ENCODE data around the gene ITGA11.

The ITGA11 gene

GRCh38 chr15:68311859-68312557 lies 120.0 kb downstream of the ITGA11 start:
- DNase-seq (ENCODE audit: low read depth in 2 of 2): no peak

- no peak for DNase-seq (ENCODE audit: low read depth in 2 of 2)
Measured at GRCh38 chr15:68311464-68311835, 120.5 kb downstream of the ITGA11 start.

- DNase-seq (ENCODE audit: low read depth in 2 of 2): no peak
Measured at GRCh38 chr15:68310804-68311463, 121.0 kb downstream of the ITGA11 start.

GRCh38 chr15:68310178-68310803 lies 121.7 kb downstream of the ITGA11 start:
- no peak for DNase-seq (ENCODE audit: low read depth in 2 of 2)

DNA sequence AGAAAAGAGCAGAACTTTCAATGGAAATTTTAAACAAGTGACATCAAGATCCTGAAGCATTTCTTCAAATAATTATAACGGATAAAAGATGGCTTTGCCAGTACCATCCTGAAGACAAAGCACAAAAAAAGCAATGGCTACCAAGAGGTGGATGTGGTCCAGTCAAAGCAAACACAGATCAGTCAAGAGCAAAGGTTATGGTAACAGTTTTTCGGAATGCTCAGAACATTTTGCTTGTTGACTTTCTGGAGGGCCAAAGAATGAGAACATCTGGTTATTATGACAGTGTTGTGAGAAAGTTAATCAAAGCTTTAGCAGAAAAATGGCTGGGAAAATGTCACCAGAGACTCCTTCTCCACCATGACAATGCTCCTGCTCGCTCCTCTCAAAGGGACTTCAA lies 122.9 kb downstream of the ITGA11 start:
- DNase-seq (ENCODE audit: low read depth in 2 of 2): no peak

DNA sequence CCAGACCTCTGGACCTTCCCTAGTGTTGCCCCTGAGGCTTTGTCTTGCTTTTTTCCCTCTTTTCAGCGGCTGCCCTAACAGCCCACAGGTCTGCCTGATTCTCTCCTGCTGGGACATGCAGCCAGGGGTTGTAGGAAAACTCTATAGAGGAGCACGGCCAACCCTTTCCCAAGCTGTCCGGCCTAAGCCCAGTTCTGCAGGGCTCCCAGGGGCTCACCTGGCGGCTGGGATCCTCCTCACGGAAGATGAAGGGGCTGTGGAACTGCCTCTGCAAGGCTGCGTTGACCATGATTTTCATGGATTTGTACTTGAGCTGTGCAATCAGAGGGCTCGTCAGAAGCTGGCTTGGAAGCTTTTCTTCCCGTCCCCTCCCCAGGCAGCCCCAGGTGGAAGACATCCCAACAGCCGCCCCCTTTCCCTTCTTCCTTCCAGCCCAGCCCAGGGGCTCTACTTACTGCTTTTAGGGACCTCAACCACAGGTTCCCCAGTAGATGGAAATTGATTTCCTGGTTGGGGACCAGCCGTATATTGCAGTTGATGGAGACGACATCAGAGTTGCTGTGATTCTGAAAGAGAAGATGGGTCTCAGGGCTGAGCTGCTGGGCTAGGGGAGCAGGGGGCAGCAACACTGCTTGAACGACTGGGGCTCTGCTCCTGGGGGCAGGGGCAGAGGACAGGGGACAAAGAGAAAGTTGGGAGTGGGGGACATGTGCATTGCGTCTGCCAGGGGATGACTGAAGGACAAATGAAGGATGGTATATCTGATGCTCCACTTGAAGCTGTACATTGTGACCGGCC lies 124.6 kb downstream of the ITGA11 start:
- DNase-seq (ENCODE audit: low read depth in 2 of 2): no peak

DNA sequence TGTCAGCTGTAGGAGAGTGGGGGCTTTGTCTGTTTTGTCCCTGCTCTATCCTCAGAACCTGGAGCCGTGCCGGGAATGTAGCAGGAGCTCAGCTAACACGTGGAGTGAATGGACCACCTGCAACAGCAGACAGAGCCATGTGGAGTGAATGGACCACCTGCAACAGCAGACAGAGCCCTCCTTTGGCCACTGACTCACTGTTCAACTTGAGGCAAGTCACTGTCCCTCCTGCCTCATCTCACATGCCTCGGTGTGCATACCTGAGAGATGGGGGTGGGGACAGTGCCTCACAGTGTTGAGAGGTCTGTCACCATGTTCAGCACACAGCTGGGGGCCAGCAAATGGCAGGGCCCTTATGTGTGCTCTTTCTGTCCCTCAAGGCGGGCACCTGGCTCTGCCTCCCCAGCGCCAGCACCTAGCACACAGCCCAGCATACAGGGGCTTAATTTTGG lies 126.5 kb downstream of the ITGA11 start:
- no peak for DNase-seq (ENCODE audit: low read depth in 2 of 2)

- DNase-seq (ENCODE audit: low read depth in 2 of 2): no peak
Measured at GRCh38 chr15:68304589-68305337, 127.2 kb downstream of the ITGA11 start.

DNA sequence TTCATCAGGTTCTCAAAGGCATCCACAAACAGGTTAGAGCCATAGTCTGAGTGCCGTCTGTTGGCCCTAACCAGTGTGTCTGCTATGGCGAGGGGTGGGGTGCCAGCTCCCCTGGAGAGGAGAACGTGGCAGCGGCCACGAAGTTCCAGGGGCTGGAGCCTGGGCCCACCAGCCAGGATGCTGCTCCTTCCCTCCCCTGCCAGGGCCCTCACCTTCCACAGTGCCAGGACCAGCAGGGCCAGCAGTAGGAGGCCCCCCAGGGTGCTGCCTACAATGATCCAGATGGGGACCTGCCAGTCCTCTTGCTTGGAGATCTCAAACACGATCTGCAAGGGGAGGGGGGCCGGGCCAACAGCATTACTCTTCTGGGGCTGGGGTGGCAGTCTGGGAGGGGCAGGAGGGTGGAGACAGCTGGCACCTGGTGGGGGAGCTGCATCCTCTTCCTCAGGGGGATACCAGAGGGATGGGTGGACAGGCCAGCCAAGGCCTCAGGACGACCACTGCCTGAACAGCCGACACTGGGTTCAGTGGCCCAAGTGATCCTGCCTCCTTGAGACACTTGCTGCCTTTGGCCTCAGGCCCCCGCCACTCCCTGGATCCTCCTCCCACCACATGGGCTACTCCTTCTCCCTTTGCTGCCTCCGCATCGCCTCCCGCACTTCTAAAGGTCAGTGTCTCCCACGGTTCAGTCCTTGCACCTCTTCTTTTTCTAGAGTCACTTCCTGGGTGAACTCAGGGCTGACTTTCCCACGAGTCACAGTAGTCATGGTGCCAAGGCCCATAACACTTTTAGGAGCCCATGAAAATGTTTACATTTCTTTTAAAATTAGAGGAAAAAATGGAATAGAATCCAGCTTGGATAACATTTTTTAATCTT lies 128.2 kb downstream of the ITGA11 start:
- no peak for DNase-seq (ENCODE audit: low read depth in 2 of 2)

DNA sequence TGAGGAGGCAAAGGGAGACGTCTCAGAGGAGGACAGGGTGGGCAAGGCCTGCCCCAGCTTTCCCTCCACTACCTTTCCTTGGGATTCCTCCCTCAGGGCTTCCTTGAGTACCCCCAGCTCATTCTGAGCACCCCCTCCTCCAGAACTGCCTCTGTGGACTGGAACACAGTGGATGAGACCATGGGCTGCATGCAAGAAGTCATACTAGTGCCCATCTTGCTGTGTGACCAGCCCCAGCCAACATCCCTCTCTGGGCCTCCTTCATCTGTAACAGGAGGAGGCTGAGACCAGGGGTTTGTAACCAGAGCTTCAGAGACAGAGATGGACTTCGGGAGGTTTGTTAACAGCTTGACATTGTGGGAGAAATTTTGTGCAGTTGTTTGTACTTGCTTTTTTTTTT lies 128.8 kb downstream of the ITGA11 start:
- no peak for DNase-seq (ENCODE audit: low read depth in 2 of 2)

- no peak for DNase-seq (ENCODE audit: low read depth in 2 of 2)
Measured at GRCh38 chr15:68302729-68303128, 129.2 kb downstream of the ITGA11 start.

DNA sequence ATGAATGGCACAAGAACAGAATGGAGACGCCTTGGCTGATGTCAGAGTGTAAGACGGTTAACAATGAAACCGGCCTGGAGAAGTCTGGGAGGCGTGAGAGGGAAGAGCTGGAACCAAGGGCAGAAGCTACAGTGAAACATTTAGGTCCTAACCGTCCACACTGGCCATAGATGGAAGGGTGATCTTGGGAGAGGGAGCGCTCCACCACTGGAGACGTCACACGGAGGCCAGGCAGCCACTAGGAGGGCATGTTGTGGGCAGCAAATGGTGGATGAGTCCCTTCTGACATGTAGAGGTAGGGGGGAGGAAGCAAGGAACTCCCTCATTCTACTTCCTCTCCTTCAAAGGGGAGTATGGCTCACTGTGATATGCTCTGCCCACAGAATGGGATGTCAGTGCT lies 130.7 kb downstream of the ITGA11 start:
- DNase-seq (ENCODE audit: low read depth in 2 of 2): no peak

GRCh38 chr15:68300115-68300940 lies 131.6 kb downstream of the ITGA11 start:
- no peak for DNase-seq (ENCODE audit: low read depth in 2 of 2)

GRCh38 chr15:68299436-68299835 lies 132.5 kb downstream of the ITGA11 start:
- DNase-seq (ENCODE audit: low read depth in 2 of 2): no peak

DNA sequence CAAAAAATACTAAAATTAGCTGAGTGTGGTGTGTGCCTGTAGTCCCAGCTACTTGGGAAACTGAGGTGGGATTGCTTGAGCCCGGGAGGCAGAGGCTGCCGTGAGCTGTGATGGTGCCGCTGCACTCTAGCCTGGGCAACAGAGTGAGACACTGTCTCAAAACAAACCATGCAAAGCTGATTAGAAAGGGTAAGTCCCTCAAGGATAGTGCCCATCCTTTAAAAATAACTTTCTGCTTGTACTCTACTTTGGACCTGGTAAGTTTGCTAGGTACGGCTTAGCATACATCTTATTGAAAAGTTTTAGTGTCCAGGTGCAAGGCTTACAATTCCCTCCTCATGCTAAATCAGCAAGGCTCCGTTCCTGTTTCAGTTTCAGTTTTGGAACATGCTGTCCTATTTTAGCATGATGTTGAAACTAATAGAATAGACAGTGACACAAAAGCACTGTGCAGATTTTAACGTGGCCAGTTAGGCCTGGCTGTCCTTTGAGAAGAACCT lies 133.0 kb downstream of the ITGA11 start:
- no peak for DNase-seq (ENCODE audit: low read depth in 2 of 2)

DNA sequence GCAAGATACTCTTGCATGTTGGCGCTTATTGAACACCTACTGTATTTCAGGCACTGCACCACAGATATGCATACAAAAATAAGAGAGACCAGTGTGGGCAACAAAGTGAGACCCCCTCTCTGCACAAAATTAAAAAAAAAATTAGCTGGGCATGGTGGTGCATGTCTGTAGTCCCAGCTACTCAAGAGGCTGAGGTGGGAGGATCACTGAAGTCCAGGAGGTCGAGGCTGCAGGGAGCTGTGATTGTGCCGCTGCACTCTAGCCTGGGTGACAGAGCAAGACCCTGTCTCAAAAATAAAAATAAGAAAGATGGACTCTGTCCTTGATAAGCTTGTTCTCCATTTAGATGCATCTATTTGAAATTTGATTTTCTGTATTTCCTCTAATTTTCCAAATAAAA lies 133.6 kb downstream of the ITGA11 start:
- no peak for DNase-seq (ENCODE audit: low read depth in 2 of 2)

DNA sequence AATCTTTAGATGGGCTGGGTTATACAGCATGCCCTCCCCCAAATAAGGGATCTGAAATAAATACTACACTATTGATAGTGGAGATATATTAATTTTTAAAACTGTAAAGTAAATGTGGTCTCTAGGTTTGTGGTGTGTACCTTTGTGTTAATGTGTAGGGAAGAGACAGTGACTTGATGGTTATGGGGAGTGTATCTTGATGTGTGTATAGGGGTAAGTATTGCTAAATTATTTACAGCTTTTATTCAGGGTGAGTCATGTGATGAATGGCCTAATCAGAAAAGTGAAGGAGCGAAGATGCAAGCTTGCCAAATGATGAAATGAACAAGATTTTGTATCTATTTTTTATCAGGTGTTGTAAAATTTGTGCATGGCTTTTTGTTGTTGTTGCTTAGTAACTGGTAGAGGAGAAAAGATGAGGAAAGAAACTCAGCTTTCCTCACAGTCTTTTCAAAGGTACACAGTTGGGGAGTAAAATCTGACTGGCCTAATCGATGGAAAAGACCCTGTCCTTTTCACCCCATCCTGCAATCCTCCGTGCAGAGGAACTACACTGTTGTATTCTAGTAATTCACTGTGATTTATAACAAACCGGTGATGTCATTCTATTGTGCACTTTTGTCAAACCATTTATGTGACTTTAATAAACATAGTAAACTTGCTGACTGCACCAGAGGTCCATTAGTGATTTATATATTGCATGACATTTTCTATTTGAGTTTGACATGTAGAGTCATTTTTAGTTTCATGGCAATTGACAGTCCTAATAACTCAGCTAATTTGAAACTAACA lies 136.8 kb downstream of the ITGA11 start:
- DNase-seq (ENCODE audit: low read depth in 2 of 2): no peak

GRCh38 chr15:68292967-68293366 lies 139.0 kb downstream of the ITGA11 start:
- DNase-seq (ENCODE audit: low read depth in 2 of 2): no peak

Data from activated CD8-positive, alpha-beta memory T cell treated with anti-CD3 and anti-CD28 coated beads for 4 hours (primary cell).